HepG2 (cell line): Measurements from ENCODE around the gene CERS1. TPM values are rescaled to one million over a fixed set of nuclear protein-coding genes. Genes with fewer than 3 reads are reported as not detected.

Experiments
- DPF2 ChIP-seq: sonication (generic); formaldehyde crosslinking; IDR thresholded peaks from 2 replicates; pipeline ENCODE4 v1.4.0; 2020; ENCODE audit warnings: mild to moderate bottlenecking, low read depth, missing genetic modification reagents, borderline replicate concordance
- MAFF ChIP-seq: IDR thresholded peaks from 2 replicates; pipeline ENCODE4 v1.6.1; 2011; ENCODE audit warnings: low read depth, low read length, improper control_type of control experiment
- MBD4 ChIP-seq: IDR thresholded peaks from 2 replicates; pipeline ENCODE4 v1.6.1; 2012; ENCODE audit warnings: low read length, inconsistent platforms, borderline replicate concordance
- SMAD1 ChIP-seq: sonication (generic); formaldehyde crosslinking; IDR thresholded peaks from 2 replicates; pipeline ENCODE4 v1.4.0; 2020; ENCODE audit warnings: missing genetic modification reagents, low read depth, mild to moderate bottlenecking, borderline replicate concordance
- TARDBP ChIP-seq: sonication (generic); formaldehyde crosslinking; IDR thresholded peaks from 2 replicates; pipeline ENCODE4 v1.8.0; 2022; ENCODE audit warnings: mild to moderate bottlenecking, missing genetic modification reagents
- ZBTB40 ChIP-seq, 2 experiments: fragments of 450-650 bp in 1 of 2; sonication (generic) in 1 of 2; formaldehyde crosslinking in 1 of 2; IDR thresholded peaks; 2 replicates each; pipeline versions ENCODE4 v1.6.1 to v1.8.0; 2016 to 2022; ENCODE audit warnings: antibody characterized with exemption in 1 of 2, mild to moderate bottlenecking in 1 of 2, missing genetic modification reagents in 1 of 2
- ZNF101 ChIP-seq: sonication (generic); formaldehyde crosslinking; IDR thresholded peaks from 2 replicates; pipeline ENCODE4 v1.4.0; 2020; ENCODE audit warnings: mild to moderate bottlenecking, low read depth, missing genetic modification reagents, borderline replicate concordance
- ZNF160 ChIP-seq: sonication (generic); formaldehyde crosslinking; IDR thresholded peaks from 2 replicates; pipeline ENCODE4 v1.8.0; 2022; ENCODE audit warnings: mild to moderate bottlenecking, inconsistent platforms, missing genetic modification reagents
- ZNF20 ChIP-seq: sonication (generic); formaldehyde crosslinking; IDR thresholded peaks from 2 replicates; pipeline ENCODE4 v1.4.0; 2020; ENCODE audit warnings: mild to moderate bottlenecking, moderate library complexity, missing genetic modification reagents
- ZNF33A ChIP-seq: sonication (generic); formaldehyde crosslinking; IDR thresholded peaks from 2 replicates; pipeline ENCODE4 v1.5.1; 2020; ENCODE audit warnings: missing genetic modification reagents, mild to moderate bottlenecking, moderate library complexity, borderline replicate concordance
- ZNF512B ChIP-seq: sonication (generic); formaldehyde crosslinking; IDR thresholded peaks from 2 replicates; pipeline ENCODE4 v1.5.1; 2020; ENCODE audit warnings: missing genetic modification reagents, mild to moderate bottlenecking, borderline replicate concordance
- ZNF530 ChIP-seq: sonication (generic); formaldehyde crosslinking; IDR thresholded peaks from 2 replicates; pipeline ENCODE4 v1.5.0; 2020; ENCODE audit warnings: low read depth, mild to moderate bottlenecking, missing genetic modification reagents
- ZNF605 ChIP-seq: sonication (generic); formaldehyde crosslinking; IDR thresholded peaks from 2 replicates; pipeline ENCODE4 v1.8.0; 2022; ENCODE audit warnings: mild to moderate bottlenecking, missing genetic modification reagents
- polyA plus RNA-seq, 8 experiments: library from polyadenylated mRNA; depleted of rRNA in 3 of 8; stranded (reverse) in 7 of 8; unstranded in 1 of 8; fragments of >200 nt; fragmentation: Illumina TruSeq in 4 of 8; extraction: Trizol in 4 of 8; gene quantifications; 2 replicates each; pipeline versions ENCODE4 v1.2.1 to v1.2.3, GENCODE V29; 2011 to 2016; ENCODE audit warnings: low read depth in 4 of 8, missing spikeins in 1 of 8, mixed read lengths in 1 of 8; ENCODE audit not compliant: insufficient read depth in 1 of 8
- total RNA-seq, 5 experiments: library from RNA; depleted of rRNA; stranded (reverse); fragments of >200 nt; fragmentation: Illumina TruSeq; extraction: Trizol; gene quantifications; 2 replicates each; pipeline ENCODE4 v1.2.3, GENCODE V29; 2016; ENCODE audit warnings: low read depth in 1 of 5
- TF ChIP-seq, protein P1 (sequence below): sonication (generic); formaldehyde crosslinking; IDR thresholded peaks from 2 replicates; pipeline ENCODE4 v1.5.1; 2020; ENCODE audit warnings: mild to moderate bottlenecking, moderate library complexity, missing genetic modification reagents

Gene CERS1
- total and polyA plus RNA-seq, 2 of the 13 experiments (the other 11 are each of a cell fraction or from before 2014, with no cell fraction given), result 4.6 to 9.8 TPM

DNA sequence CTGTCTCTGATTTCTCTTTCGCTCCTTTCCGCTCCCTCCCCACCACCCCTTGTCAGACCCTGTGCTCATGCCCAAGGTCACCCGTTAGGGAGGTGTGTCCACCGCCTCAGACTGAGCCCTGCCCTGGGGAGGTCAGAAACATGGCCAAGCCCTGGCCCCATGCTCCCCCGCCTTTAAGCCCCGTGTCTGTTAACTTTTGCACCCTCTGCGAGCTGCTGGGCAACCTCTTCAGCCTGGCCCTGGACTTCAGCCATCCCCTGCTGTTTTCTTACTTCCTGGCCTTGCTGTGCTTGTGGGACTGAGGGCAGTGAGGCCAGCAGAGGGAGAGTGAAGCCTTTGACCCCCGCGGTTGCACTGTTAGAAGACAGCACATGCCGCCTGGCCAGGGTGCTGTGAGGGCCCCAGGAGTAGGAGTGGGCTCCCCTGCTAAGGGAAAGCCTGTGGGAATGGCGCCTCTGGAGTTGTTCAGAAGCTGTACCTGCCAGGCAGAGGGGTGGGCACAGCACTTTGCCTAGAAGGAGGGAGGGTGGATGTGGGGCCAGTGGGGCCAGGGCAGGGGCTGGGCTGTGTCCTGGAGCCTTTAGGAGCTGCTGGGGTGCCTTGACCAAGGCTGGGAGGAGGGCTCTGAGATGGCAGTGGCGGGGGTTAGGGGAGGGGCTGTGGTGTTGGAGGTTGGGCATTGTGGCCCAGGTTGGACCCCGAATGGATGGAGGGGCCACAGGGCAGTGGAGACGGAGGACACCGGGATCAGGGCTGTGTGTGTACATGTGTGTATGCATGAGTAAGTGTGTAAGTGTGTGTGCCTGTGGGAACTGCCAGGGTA, 56.3 kb downstream of the CERS1 start (continued):
- TF ChIP-seq ZNF605, result peak; percentile 93
- no peak for TF ChIP-seq ZBTB40 (IDR thresholded peaks at IDR 0.05)
- peak; percentile 66 for TF ChIP-seq ZBTB40 (CRISPR knock-in tag; IDR thresholded peaks at IDR 0.05)
- TF ChIP-seq, protein P1, sequence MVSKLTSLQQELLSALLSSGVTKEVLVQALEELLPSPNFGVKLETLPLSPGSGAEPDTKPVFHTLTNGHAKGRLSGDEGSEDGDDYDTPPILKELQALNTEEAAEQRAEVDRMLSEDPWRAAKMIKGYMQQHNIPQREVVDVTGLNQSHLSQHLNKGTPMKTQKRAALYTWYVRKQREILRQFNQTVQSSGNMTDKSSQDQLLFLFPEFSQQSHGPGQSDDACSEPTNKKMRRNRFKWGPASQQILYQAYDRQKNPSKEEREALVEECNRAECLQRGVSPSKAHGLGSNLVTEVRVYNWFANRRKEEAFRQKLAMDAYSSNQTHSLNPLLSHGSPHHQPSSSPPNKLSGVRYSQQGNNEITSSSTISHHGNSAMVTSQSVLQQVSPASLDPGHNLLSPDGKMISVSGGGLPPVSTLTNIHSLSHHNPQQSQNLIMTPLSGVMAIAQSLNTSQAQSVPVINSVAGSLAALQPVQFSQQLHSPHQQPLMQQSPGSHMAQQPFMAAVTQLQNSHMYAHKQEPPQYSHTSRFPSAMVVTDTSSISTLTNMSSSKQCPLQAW (CRISPR knock-in tag), result peak; percentile 96
- peak; percentile 93 for TF ChIP-seq DPF2 (CRISPR knock-in tag)
- no peak for TF ChIP-seq ZNF33A (CRISPR knock-in tag)
- 0 out of 2 replicates have a peak, but pooled peaks have one; percentile 45 for TF ChIP-seq ZNF20 (CRISPR knock-in tag)
- no peak for TF ChIP-seq ZNF530 (CRISPR knock-in tag)
- no peak for TF ChIP-seq ZNF160 (CRISPR knock-in tag)
- TF ChIP-seq MBD4, result no peak
- TF ChIP-seq TARDBP, result peak; percentile 83; the same call in 1 of the 2 replicates
- TF ChIP-seq MAFF, result no peak
- TF ChIP-seq ZNF101 (CRISPR knock-in tag), result no peak
- 0 out of 2 replicates have a peak, but pooled peaks have one; percentile 79 for TF ChIP-seq SMAD1 (CRISPR knock-in tag)
- no peak for TF ChIP-seq ZNF512B
